ENCODE data around the gene SYTL1.

The SYTL1 gene

GRCh38 chr1:27314169-27314568 is 27.7 kb upstream of the SYTL1 start:
- H2AK5ac ChIP-seq (ENCODE audit: low read length) = no peak overlapping the region
- H2BK5ac ChIP-seq (ENCODE audit: low read length) = no peak overlapping the region
- DNase-seq = no peak

GRCh38 chr1:27314737-27315136 is 27.1 kb upstream of the SYTL1 start:
- Histone ChIP-seq H3K36me3 (ENCODE audit: control insufficient read depth, insufficient read depth, low read length) (no peaks in the 10 kb centered on the region), H4K8ac (ENCODE audit: low read depth, low read length) (no peak overlapping the region), H2BK5ac (ENCODE audit: low read length) (no peak overlapping the region), H3K4me2 (ENCODE audit: low read length) (no peak overlapping the region), H3K9ac (ENCODE audit: low read length) (no peak overlapping the region), H2BK15ac (replicated peaks; ENCODE audit: low read depth) (no peak overlapping the region), H3K4ac (ENCODE audit: low read depth, low read length) (no peak overlapping the region), H3K56ac (ENCODE audit: low read length) (no peak overlapping the region), H3K27me3 (ENCODE audit: insufficient read depth, low read length, poor library complexity) (no peaks in the 10 kb centered on the region), H3K79me1 (ENCODE audit: low read length) (no peaks in the 10 kb centered on the region), H2BK120ac (ENCODE audit: low read depth, low read length) (no peak overlapping the region), H3K23ac (ENCODE audit: low read length) (no peak overlapping the region), H4K5ac (ENCODE audit: low read length) (no peak overlapping the region), H3K4me1 (ENCODE audit: control insufficient read depth, low read depth, low read length) (peaks cover 3% of the 10 kb centered on the region), H3K79me2 (ENCODE audit: control insufficient read depth, insufficient read depth, low read length) (no peaks in the 10 kb centered on the region), H3K18ac (ENCODE audit: low read length) (no peak overlapping the region), H2AK5ac (ENCODE audit: low read length) (no peak overlapping the region), H3K4me3 (ENCODE audit: low read length) (no peak overlapping the region), H3K27ac (ENCODE audit: low read depth, low read length) (no peak overlapping the region)
- no CpG with 5 or more reads among the region's 2 CpGs for WGBS (ENCODE audit: extremely low coverage, insufficient coverage, low lambda C conversion rate)
- DNase-seq = no peak

More at GRCh38 chr1:27314169-27314568, 27.7 kb upstream of the SYTL1 start:
- Histone ChIP-seq H3K9ac (ENCODE audit: low read length) (no peak overlapping the region), H3K23ac (ENCODE audit: low read length) (no peak overlapping the region), H3K18ac (ENCODE audit: low read length) (no peak overlapping the region), H3K27me3 (ENCODE audit: insufficient read depth, low read length, poor library complexity) (no peaks in the 10 kb centered on the region), H2BK120ac (ENCODE audit: low read depth, low read length) (no peak overlapping the region), H3K56ac (ENCODE audit: low read length) (no peak overlapping the region), H3K79me1 (ENCODE audit: low read length) (no peaks in the 10 kb centered on the region), H3K36me3 (ENCODE audit: control insufficient read depth, insufficient read depth, low read length) (no peaks in the 10 kb centered on the region), H3K4ac (ENCODE audit: low read depth, low read length) (no peak overlapping the region), H3K4me3 (ENCODE audit: low read length) (no peak overlapping the region), H3K27ac (ENCODE audit: low read depth, low read length) (no peak overlapping the region), H4K5ac (ENCODE audit: low read length) (no peak overlapping the region), H4K8ac (ENCODE audit: low read depth, low read length) (no peak overlapping the region), H3K4me1 (ENCODE audit: control insufficient read depth, low read depth, low read length) (peaks cover 3% of the 10 kb centered on the region), H2BK15ac (replicated peaks; ENCODE audit: low read depth) (no peak overlapping the region), H3K4me2 (ENCODE audit: low read length) (no peak overlapping the region), H3K79me2 (ENCODE audit: control insufficient read depth, insufficient read depth, low read length) (no peaks in the 10 kb centered on the region)
- no CpG with 5 or more reads among the region's 3 CpGs for WGBS (ENCODE audit: extremely low coverage, insufficient coverage, low lambda C conversion rate)

- Histone ChIP-seq H2BK5ac (ENCODE audit: low read length) (no peak overlapping the region), H3K4me3 (ENCODE audit: low read length) (no peak overlapping the region), H3K9ac (ENCODE audit: low read length) (no peak overlapping the region), H3K4ac (ENCODE audit: low read depth, low read length) (no peak overlapping the region), H3K23ac (ENCODE audit: low read length) (no peak overlapping the region), H3K4me2 (ENCODE audit: low read length) (no peak overlapping the region), H3K18ac (ENCODE audit: low read length) (no peak overlapping the region), H3K79me1 (ENCODE audit: low read length) (no peaks in the 10 kb centered on the region), H2BK120ac (ENCODE audit: low read depth, low read length) (no peak overlapping the region), H4K8ac (ENCODE audit: low read depth, low read length) (no peak overlapping the region), H3K4me1 (ENCODE audit: control insufficient read depth, low read depth, low read length) (peaks cover 3% of the 10 kb centered on the region), H4K5ac (ENCODE audit: low read length) (no peak overlapping the region), H3K27me3 (ENCODE audit: insufficient read depth, low read length, poor library complexity) (no peaks in the 10 kb centered on the region), H3K27ac (ENCODE audit: low read depth, low read length) (no peak overlapping the region), H3K36me3 (ENCODE audit: control insufficient read depth, insufficient read depth, low read length) (no peaks in the 10 kb centered on the region), H3K79me2 (ENCODE audit: control insufficient read depth, insufficient read depth, low read length) (no peaks in the 10 kb centered on the region), H3K56ac (ENCODE audit: low read length) (no peak overlapping the region), H2BK15ac (replicated peaks; ENCODE audit: low read depth) (no peak overlapping the region), H2AK5ac (ENCODE audit: low read length) (no peak overlapping the region)
- DNase-seq = no peak
- WGBS (ENCODE audit: extremely low coverage, insufficient coverage, low lambda C conversion rate) = no CpG with 5 or more reads among the region's 5 CpGs
These were observed 25.0 kb upstream of the SYTL1 start for GRCh38 chr1:27316860-27317259.

DNA sequence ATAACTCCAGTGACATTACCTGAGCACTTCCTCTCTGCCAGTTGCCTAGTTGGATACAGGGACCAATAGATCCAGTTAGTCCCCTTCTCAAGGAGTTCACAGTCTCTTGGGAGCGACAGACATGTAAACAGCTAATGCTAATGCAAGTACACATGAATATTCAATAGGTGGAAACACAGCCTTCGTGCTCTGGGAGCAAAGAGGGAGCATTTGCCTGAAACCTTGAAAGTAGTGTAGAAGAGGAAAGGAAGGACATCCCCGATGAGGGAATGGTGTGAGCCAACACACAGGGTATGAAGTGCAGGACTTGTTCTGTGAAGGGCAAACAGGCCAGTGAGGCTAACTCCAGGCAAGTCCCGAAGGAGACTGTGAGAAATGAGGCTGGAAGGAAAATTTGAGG is 23.7 kb upstream of the SYTL1 start:
- Histone ChIP-seq H3K4me3 (ENCODE audit: low read length) (no peak overlapping the region), H2AK5ac (ENCODE audit: low read length) (no peak overlapping the region), H3K27ac (ENCODE audit: low read depth, low read length) (no peak overlapping the region), H3K4me2 (ENCODE audit: low read length) (no peak overlapping the region), H2BK120ac (ENCODE audit: low read depth, low read length) (no peak overlapping the region), H3K79me2 (ENCODE audit: control insufficient read depth, insufficient read depth, low read length) (peaks cover 8% of the 10 kb centered on the region), H3K36me3 (ENCODE audit: control insufficient read depth, insufficient read depth, low read length) (no peaks in the 10 kb centered on the region), H3K27me3 (ENCODE audit: insufficient read depth, low read length, poor library complexity) (no peaks in the 10 kb centered on the region), H3K18ac (ENCODE audit: low read length) (no peak overlapping the region), H3K9ac (ENCODE audit: low read length) (no peak overlapping the region), H4K5ac (ENCODE audit: low read length) (peak overlapping the region; percentile 15), H2BK15ac (replicated peaks; ENCODE audit: low read depth) (no peak overlapping the region), H2BK5ac (ENCODE audit: low read length) (no peak overlapping the region), H3K4me1 (ENCODE audit: control insufficient read depth, low read depth, low read length) (peaks cover 4% of the 10 kb centered on the region), H3K4ac (ENCODE audit: low read depth, low read length) (no peak overlapping the region), H4K8ac (ENCODE audit: low read depth, low read length) (no peak overlapping the region), H3K79me1 (ENCODE audit: low read length) (peaks cover 3% of the 10 kb centered on the region), H3K56ac (ENCODE audit: low read length) (peak overlapping the region; percentile 56), H3K23ac (ENCODE audit: low read length) (no peak overlapping the region)
- no peak for DNase-seq
- WGBS (ENCODE audit: extremely low coverage, insufficient coverage, low lambda C conversion rate) = no CpG with 5 or more reads among the region's 4 CpGs

DNA sequence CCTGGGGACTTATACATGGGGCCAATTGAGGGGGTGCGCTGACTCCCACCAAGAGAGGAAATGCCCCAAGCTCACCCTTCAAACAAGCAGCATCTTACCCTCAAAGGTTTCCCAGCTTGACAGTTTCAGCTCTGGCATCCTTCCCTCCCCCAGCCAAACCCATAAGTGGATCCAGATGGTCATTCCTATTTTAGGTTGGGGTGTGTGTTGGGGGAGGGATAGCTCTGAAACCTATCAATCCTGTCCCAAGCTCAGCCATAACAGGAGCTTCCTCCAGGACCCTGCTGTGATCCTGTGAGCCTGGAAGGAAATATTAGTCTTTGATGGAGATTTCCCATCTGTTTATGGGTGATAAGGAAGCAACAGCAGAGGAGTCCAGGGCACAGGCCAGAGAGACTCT is 23.2 kb upstream of the SYTL1 start:
- peaks cover 3% of the 10 kb centered on the region for H3K79me1 ChIP-seq (ENCODE audit: low read length)
- H3K9ac ChIP-seq (ENCODE audit: low read length) = no peak overlapping the region
- peaks cover 12% of the 10 kb centered on the region for H3K79me2 ChIP-seq (ENCODE audit: control insufficient read depth, insufficient read depth, low read length)
- no CpG with 5 or more reads among the region's 1 CpG for WGBS (ENCODE audit: extremely low coverage, insufficient coverage, low lambda C conversion rate)
- no peak overlapping the region for H3K4me3 ChIP-seq (ENCODE audit: low read length)
- no peak for DNase-seq
- H4K8ac ChIP-seq (ENCODE audit: low read depth, low read length) = no peak overlapping the region
- H3K56ac ChIP-seq (ENCODE audit: low read length) = no peak overlapping the region
- H2BK120ac ChIP-seq (ENCODE audit: low read depth, low read length) = no peak overlapping the region
- no peak overlapping the region for H3K27ac ChIP-seq (ENCODE audit: low read depth, low read length)
- H2BK5ac ChIP-seq (ENCODE audit: low read length) = no peak overlapping the region
- peaks cover 4% of the 10 kb centered on the region for H3K4me1 ChIP-seq (ENCODE audit: control insufficient read depth, low read depth, low read length)
- no peak overlapping the region for H3K18ac ChIP-seq (ENCODE audit: low read length)
- no peaks in the 10 kb centered on the region for H3K36me3 ChIP-seq (ENCODE audit: control insufficient read depth, insufficient read depth, low read length)
- no peak overlapping the region for H3K23ac ChIP-seq (ENCODE audit: low read length)
- no peak overlapping the region for H2BK15ac ChIP-seq (replicated peaks; ENCODE audit: low read depth)
- H3K27me3 ChIP-seq (ENCODE audit: insufficient read depth, low read length, poor library complexity) = no peaks in the 10 kb centered on the region
- no peak overlapping the region for H3K4me2 ChIP-seq (ENCODE audit: low read length)
- H2AK5ac ChIP-seq (ENCODE audit: low read length) = no peak overlapping the region
- H4K5ac ChIP-seq (ENCODE audit: low read length) = no peak overlapping the region
- H3K4ac ChIP-seq (ENCODE audit: low read depth, low read length) = no peak overlapping the region

GRCh38 chr1:27321813-27322568 is 19.8 kb upstream of the SYTL1 start, which contains the start of gene TMEM222:
Gene TMEM222 (plus strand): TSS chr1:27322163. CDS start chr1:27322198, 35 bp downstream.
- Histone ChIP-seq H4K8ac (ENCODE audit: low read depth, low read length) (no peak within 1 kb of the TSS), H3K79me1 (ENCODE audit: low read length) (peaks cover 22% of the 10 kb centered on the region), H3K4me2 (ENCODE audit: low read length) (peak within 1 kb of the TSS; percentile 73), H3K36me3 (ENCODE audit: control insufficient read depth, insufficient read depth, low read length) (peaks cover 3% of the 10 kb centered on the region), H3K4me3 (ENCODE audit: low read length) (peak within 1 kb of the TSS; percentile 89), H3K27me3 (ENCODE audit: insufficient read depth, low read length, poor library complexity) (no peaks in the 10 kb centered on the region), H3K4me1 (ENCODE audit: control insufficient read depth, low read depth, low read length) (peaks cover 4% of the 10 kb centered on the region), H3K79me2 (ENCODE audit: control insufficient read depth, insufficient read depth, low read length) (peaks cover 32% of the 10 kb centered on the region), H4K5ac (ENCODE audit: low read length) (peak within 1 kb of the TSS; percentile 23), H3K27ac (ENCODE audit: low read depth, low read length) (no peak within 1 kb of the TSS), H3K4ac (ENCODE audit: low read depth, low read length) (no peak within 1 kb of the TSS), H2BK120ac (ENCODE audit: low read depth, low read length) (no peak within 1 kb of the TSS), H2BK5ac (ENCODE audit: low read length) (peak within 1 kb of the TSS; percentile 17), H3K56ac (ENCODE audit: low read length) (peak within 1 kb of the TSS; percentile 95), H2BK15ac (replicated peaks; ENCODE audit: low read depth) (no peak within 1 kb of the TSS), H3K9ac (ENCODE audit: low read length) (peak within 1 kb of the TSS; percentile 87), H2AK5ac (ENCODE audit: low read length) (no peak within 1 kb of the TSS), H3K18ac (ENCODE audit: low read length) (peak within 1 kb of the TSS; percentile 21), H3K23ac (ENCODE audit: low read length) (peak within 1 kb of the TSS; percentile 52)
- WGBS (ENCODE audit: extremely low coverage, insufficient coverage, low lambda C conversion rate) = no CpG with 5 or more reads among the region's 67 CpGs
- DNase-seq = peak; percentile 98

Data from mesendoderm (in vitro differentiated cells).